Ishikawa (cell line): Measurements from ENCODE around the gene PLAAT5.

Source experiments
- CEBPB ChIP-seq: IDR thresholded peaks from 2 replicates; pipeline ENCODE4 v1.6.1; 2012
- EP300 ChIP-seq: IDR thresholded peaks from 2 replicates; pipeline ENCODE4 v1.6.1; 2012; ENCODE audit warnings: borderline replicate concordance
- FOXM1 ChIP-seq: IDR thresholded peaks from 2 replicates; pipeline ENCODE4 v1.6.1; 2012; ENCODE audit warnings: low read depth, borderline replicate concordance
- MAX ChIP-seq: IDR thresholded peaks from 2 replicates; pipeline ENCODE4 v1.6.1; 2012
- REST ChIP-seq: IDR thresholded peaks from 2 replicates; pipeline ENCODE4 v1.6.1; 2012; ENCODE audit warnings: low read depth, mild to moderate bottlenecking
- TAF1 ChIP-seq: IDR thresholded peaks from 2 replicates; pipeline ENCODE4 v1.6.1; 2012; ENCODE audit warnings: low read depth, mild to moderate bottlenecking
- TCF12 ChIP-seq: IDR thresholded peaks from 2 replicates; pipeline ENCODE4 v1.6.1; 2012; ENCODE audit warnings: low read depth
- TEAD4 ChIP-seq: IDR thresholded peaks from 2 replicates; pipeline ENCODE4 v1.6.1; 2012
- USF1 ChIP-seq: IDR thresholded peaks from 2 replicates; pipeline ENCODE4 v1.6.1; 2012
- YY1 ChIP-seq: IDR thresholded peaks from 2 replicates; pipeline ENCODE4 v1.6.1; 2012; ENCODE audit warnings: low read depth

GRCh38 chr11:63516109-63516508 lies 25.1 kb upstream of the PLAAT5 start:
- TF ChIP-seq TEAD4 (no peak), YY1 (no peak), TAF1 (no peak), EP300 (no peak), TCF12 (no peak), MAX (no peak), REST (no peak), CEBPB (no peak), USF1 (no peak), FOXM1 (no peak)
